ENCODE measurements around the gene ASRGL1. TPM values are rescaled to one million over a fixed set of nuclear protein-coding genes. Genes with fewer than 3 reads are reported as not detected.
A peak's percentile ranks its signal among the peaks of the same experiment; 100 is the strongest.

The ASRGL1 gene
- polyA plus RNA-seq, 2 of the 4 experiments (the other 2 are of a cell fraction) = 12.7 to 19.5 TPM

DNA sequence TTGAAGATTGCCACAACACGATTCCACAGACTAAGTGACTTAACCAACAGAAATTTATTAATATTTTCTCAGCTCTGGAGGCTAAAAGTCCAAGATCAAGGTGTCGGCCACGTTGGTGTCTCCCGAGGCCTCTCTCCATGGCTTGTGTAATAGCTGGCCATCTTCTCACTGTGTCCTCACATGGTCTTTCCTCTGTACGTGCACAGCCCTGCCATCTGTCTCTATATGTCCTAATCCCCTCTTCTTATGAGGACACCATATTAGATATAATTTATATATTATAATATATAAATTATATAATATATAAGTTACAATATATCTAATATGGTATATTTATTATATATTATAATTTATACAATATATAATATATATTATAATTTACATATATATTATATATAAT, 56.5 kb downstream of the ASRGL1 start:
- peaks cover 28% of the 10 kb centered on the region for H3K4me1 ChIP-seq
- no peak for DNase-seq (ENCODE audit: low read depth in 1 of 2, low spot score in 1 of 2)
- no peaks in the 10 kb centered on the region for H3K9me3 ChIP-seq
- TF ChIP-seq ESRRA (IDR thresholded peaks at IDR 0.05; ENCODE audit: borderline replicate concordance, low read length) (no peak), RFX5 (IDR thresholded peaks at IDR 0.05) (no peak), CEBPB (IDR thresholded peaks at IDR 0.05) (no peak), JUN (IDR thresholded peaks at IDR 0.05) (no peak), SREBF2 (IDR thresholded peaks at IDR 0.05) (no peak), NPAS2 (CRISPR knock-in tag; IDR thresholded peaks at IDR 0.05; ENCODE audit: borderline replicate concordance) (no peak), ELK1 (IDR thresholded peaks at IDR 0.05; ENCODE audit: low read depth, low read length) (no peak), ZC3H11A (IDR thresholded peaks at IDR 0.05) (no peak), BHLHE40 (IDR thresholded peaks at IDR 0.05; ENCODE audit: low read depth, low read length) (no peak), NFE2L2 (conservative IDR thresholded peaks at IDR 0.05; ENCODE audit: low read length) (no peak), HOXB13 (CRISPR knock-in tag; IDR thresholded peaks at IDR 0.05; ENCODE audit: low read depth) (no peak), HOXB5 (CRISPR knock-in tag; IDR thresholded peaks at IDR 0.05) (no peak)
- WGBS (ENCODE audit: missing lambda C conversion rate) = 40% methylated on average over 5 of the region's 5 CpGs
- H3K4me3 ChIP-seq = no peak overlapping the region
- FAIRE-seq = no peak
- peak overlapping the region; percentile 38; the same call in 1 of the 3 replicates for H3K4me2 ChIP-seq
- ChIA-PET CTCF (interaction anchor here (0.7 to 8.3 kb wide), 23 partner anchors 10 to 403 kb away, joined by 3 to 201 read pairs (median 14); partner anchors contain the start of genes AHNAK, ASRGL1, C11orf98 and CSKMT), POLR2A (no interaction called here)
- no peak for ATAC-seq
- H3K27ac ChIP-seq = peak overlapping the region in 1 of 2 experiments; percentile 8; a peak in 1 of 6 replicates

DNA sequence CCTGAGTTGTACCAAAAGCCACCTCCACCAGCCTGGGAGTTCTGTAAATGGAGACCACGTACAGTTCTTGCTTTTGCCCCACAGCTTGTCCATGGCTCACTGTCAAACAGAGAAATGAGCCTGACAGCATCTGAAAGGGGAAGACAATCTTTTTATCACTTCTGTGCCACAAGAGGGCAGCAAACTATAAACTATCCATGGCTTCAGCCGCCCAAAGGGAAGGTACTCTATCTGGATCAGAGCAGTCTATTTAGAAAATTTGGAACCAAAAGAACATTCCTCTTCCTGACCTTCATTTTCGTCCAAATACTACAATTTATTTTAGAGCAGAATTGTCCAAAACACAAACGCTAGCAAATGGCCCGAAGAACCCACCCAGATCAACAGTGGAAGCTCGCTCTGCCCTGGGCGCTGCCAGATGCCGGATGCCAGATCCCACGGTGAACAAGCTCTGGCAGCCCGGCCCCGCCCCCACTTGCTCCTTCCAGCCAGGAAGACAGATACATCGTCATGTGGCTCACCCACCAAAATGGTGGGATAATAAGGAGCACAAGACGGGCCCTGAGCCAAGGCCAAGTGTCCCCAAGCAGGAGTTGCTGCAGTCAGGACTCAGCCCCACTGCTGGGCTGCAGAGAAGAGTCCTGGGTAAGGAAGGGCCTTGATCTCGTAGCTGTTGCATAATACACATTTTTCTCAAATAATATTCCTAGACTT, 57.7 kb downstream of the ASRGL1 start:
- peak overlapping the region; percentile 8; the same call in 1 of the 3 replicates for H3K4me3 ChIP-seq
- peak overlapping the region; percentile 66 for H3K4me2 ChIP-seq
- POLR2A ChIA-PET = interaction anchor here (0.6 to 1.8 kb wide), 8 partner anchors 148 to 332 kb away, joined by 3 to 12 read pairs (median 5); partner anchors contain the start of genes AHNAK, C11orf98, CSKMT and HNRNPUL2
- TF ChIP-seq MAZ (IDR thresholded peaks at IDR 0.05; ENCODE audit: borderline replicate concordance, low read depth, low read length) (no peak), CEBPB (IDR thresholded peaks at IDR 0.05) (peak in 1 of 2 experiments; percentile 47; a peak in 1 of 4 replicates), TFCP2L1 (CRISPR knock-in tag; IDR thresholded peaks at IDR 0.05) (no peak), SMC3 (IDR thresholded peaks at IDR 0.05) (peak; percentile 79), ELK1 (IDR thresholded peaks at IDR 0.05; ENCODE audit: low read depth, low read length) (no peak), CTCF (IDR thresholded peaks at IDR 0.05) (peak; percentile 91), RAD21 (conservative IDR thresholded peaks at IDR 0.05 in 1 of 2, IDR thresholded peaks at IDR 0.05 in 1 of 2) (peak; percentile 93)
- FAIRE-seq = peak; percentile 84
- peak overlapping the region; percentile 65 to 76 for H3K27ac ChIP-seq
- 11% methylated on average over 14 of the region's 14 CpGs for WGBS (ENCODE audit: missing lambda C conversion rate)
- peaks cover 37% of the 10 kb centered on the region for H3K4me1 ChIP-seq
- peak; percentile 83 to 93 for DNase-seq (ENCODE audit: low read depth in 1 of 2, low spot score in 1 of 2)
- no peaks in the 10 kb centered on the region for H3K9me3 ChIP-seq
- CTCF ChIA-PET = interaction anchor here (0.6 to 8.3 kb wide), 73 partner anchors 8 to 598 kb away, joined by 3 to 201 read pairs (median 5); partner anchors contain the start of genes AHNAK, ASRGL1, EEF1G and INTS5
- peak; percentile 82 to 84 for ATAC-seq

Data from A549 (cell line).